OCI-LY7 (cell line): ENCODE measurements around the gene NMRK2. TPM values are rescaled to one million over a fixed set of nuclear protein-coding genes. Genes with fewer than 3 reads are reported as not detected.

Experiments used
- BruUV-seq: library from RNA; stranded (reverse); fragments of 400-500 nt; replicated peaks from 2 replicates; lab custom pipeline; 2021; lab: Mats Ljungman, UMichigan
- CTCF ChIA-PET: fragments of 300-600 bp; sonication (Branson Sonifier 250); formaldehyde crosslinking; loops from one replicate; lab custom pipeline; 2022; ENCODE audit warnings: antibody characterized with exemption; ENCODE audit not compliant: unreplicated experiment; lab: Charles Lee
- POLR2A ChIA-PET: fragments of 300-600 bp; sonication (Branson Sonifier 250); formaldehyde crosslinking; loops from one replicate; lab custom pipeline; 2022; ENCODE audit warnings: antibody characterized with exemption; lab: Charles Lee
- DNase-seq: peaks from one replicate; pipeline ENCODE4 v3.0.0-alpha.2; 2015; ENCODE audit warnings: low spot score
- H2AFZ ChIP-seq: fragments of 200-600 bp; sonication (generic), shearing (Covaris generic); 2 replicates; pipeline ENCODE4 v1.6.1; 2014; ENCODE audit warnings: mild to moderate bottlenecking, antibody characterized with exemption, low read length, moderate library complexity
- H3K27ac ChIP-seq: fragments of 200-600 bp; sonication (generic); 2 replicates; pipeline ENCODE4 v1.5.1; 2014; ENCODE audit warnings: mixed run types, low read depth, mild to moderate bottlenecking, moderate library complexity, low read length, inconsistent platforms; ENCODE audit not compliant: poor library complexity, severe bottlenecking
- H3K36me3 ChIP-seq: fragments of 200-600 bp; sonication (generic); 2 replicates; pipeline ENCODE4 v1.6.1; 2014; ENCODE audit warnings: mild to moderate bottlenecking, antibody characterized with exemption, low read length, moderate library complexity, mixed read lengths; ENCODE audit not compliant: insufficient read depth
- H3K4me1 ChIP-seq: fragments of 200-600 bp; sonication (generic); 2 replicates; pipeline ENCODE4 v1.5.1; 2014; ENCODE audit warnings: mild to moderate bottlenecking, low read length; ENCODE audit not compliant: insufficient read depth, poor library complexity, severe bottlenecking
- H3K4me2 ChIP-seq: fragments of 200-600 bp; sonication (generic); 2 replicates; pipeline ENCODE4 v1.6.1; 2014; ENCODE audit warnings: mild to moderate bottlenecking, low read length
- H3K4me3 ChIP-seq: fragments of 200-600 bp; sonication (generic); 2 replicates; pipeline ENCODE4 v1.5.1; 2014; ENCODE audit warnings: mild to moderate bottlenecking, low read depth, low read length; ENCODE audit not compliant: poor library complexity, severe bottlenecking
- H3K79me2 ChIP-seq: fragments of 200-600 bp; sonication (generic); 2 replicates; pipeline ENCODE4 v1.6.1; 2016; ENCODE audit warnings: low read depth, mild to moderate bottlenecking, low read length, moderate library complexity, mixed read lengths; ENCODE audit not compliant: insufficient read depth
- H3K9me2 ChIP-seq: fragments of 200-600 bp; sonication (generic); 2 replicates; pipeline ENCODE4 v1.6.1; 2016; ENCODE audit warnings: mild to moderate bottlenecking, low read length, mixed read lengths; ENCODE audit not compliant: insufficient read depth
- H3K9me3 ChIP-seq: fragments of 200-600 bp; sonication (generic); 2 replicates; pipeline ENCODE4 v1.6.1; 2014; ENCODE audit warnings: mild to moderate bottlenecking, mixed run types, low read length, mixed read lengths
- H4K20me1 ChIP-seq: fragments of 200-600 bp; sonication (generic); 2 replicates; pipeline ENCODE4 v1.6.1; 2014; ENCODE audit warnings: mild to moderate bottlenecking, antibody characterized with exemption, low read length, moderate library complexity, mixed read lengths; ENCODE audit not compliant: insufficient read depth
- CTCF ChIP-seq: fragments of 200-600 bp; sonication (generic); conservative IDR thresholded peaks from 2 replicates; pipeline ENCODE4 v1.5.1; 2014; ENCODE audit warnings: mild to moderate bottlenecking, antibody characterized with exemption, low read length, moderate library complexity, mixed read lengths
- EZH2phosphoT487 ChIP-seq: fragments of 200-600 bp; sonication (generic); IDR thresholded peaks from 2 replicates; pipeline ENCODE4 v1.6.1; 2018; ENCODE audit warnings: low read depth, borderline replicate concordance, mild to moderate bottlenecking, mixed run types, antibody characterized with exemption, low read length, moderate library complexity, mixed read lengths
- intact Hi-C: fragments of 100-400 bp; cut with micrococcal nuclease; formaldehyde crosslinking; loops from one replicate; pipeline ENCODE4 v1.10.0; 2022; ENCODE audit not compliant: unreplicated experiment
- total RNA-seq, 2 experiments: library from RNA; depleted of rRNA in 1 of 2; stranded (reverse); fragments of >200 nt in 1 of 2; shearing (Covaris generic) in 1 of 2; gene quantifications; 2 replicates each; pipeline ENCODE4 v1.2.3, GENCODE V29; 2014 to 2022

NMRK2 gene
- total RNA-seq, 2 experiments from 2014 or later: not detected

GRCh38 chr19:3923096-3923758, 9.6 kb upstream of the NMRK2 start:
- ChIA-PET POLR2A (no interaction called here), CTCF (no interaction called here)
- BruUV-seq: no TSS peak
- no peaks in the 10 kb centered on the region for H4K20me1 ChIP-seq
- no peaks in the 10 kb centered on the region for H3K9me2 ChIP-seq
- H2AFZ ChIP-seq: no peak overlapping the region
- no peak overlapping the region for H3K27ac ChIP-seq
- H3K9me3 ChIP-seq: 0 out of 2 replicates have a peak, but pooled peaks cover 3% of the 10 kb centered on the region
- H3K4me3 ChIP-seq: no peak overlapping the region
- TF ChIP-seq EZH2phosphoT487 (no peak), CTCF (no peak)
- H3K36me3 ChIP-seq: no peaks in the 10 kb centered on the region
- no peak overlapping the region for H3K4me2 ChIP-seq
- H3K4me1 ChIP-seq: no peaks in the 10 kb centered on the region
- no peak for DNase-seq
- intact Hi-C loops: no loop called here
- no peaks in the 10 kb centered on the region for H3K79me2 ChIP-seq

- no peak overlapping the region for H3K4me3 ChIP-seq
- H3K27ac ChIP-seq: no peak overlapping the region
- DNase-seq: no peak
- no peak overlapping the region for H2AFZ ChIP-seq
- no peaks in the 10 kb centered on the region for H3K79me2 ChIP-seq
- no peak overlapping the region for H3K4me2 ChIP-seq
- TF ChIP-seq CTCF (no peak), EZH2phosphoT487 (no peak)
- intact Hi-C loops: no loop called here
- POLR2A ChIA-PET: no interaction called here
- H3K4me1 ChIP-seq: no peaks in the 10 kb centered on the region
- BruUV-seq: no TSS peak
- no peaks in the 10 kb centered on the region for H3K36me3 ChIP-seq
- H3K9me2 ChIP-seq: no peaks in the 10 kb centered on the region
- H3K9me3 ChIP-seq: 0 out of 2 replicates have a peak, but pooled peaks cover 3% of the 10 kb centered on the region
- no peaks in the 10 kb centered on the region for H4K20me1 ChIP-seq
- CTCF ChIA-PET: no interaction called here
Measured at GRCh38 chr19:3923912-3924311, 9.0 kb upstream of the NMRK2 start.

- DNase-seq: no peak
- no peaks in the 10 kb centered on the region for H3K9me3 ChIP-seq
- H3K27ac ChIP-seq: no peak overlapping the region
- no peaks in the 10 kb centered on the region for H3K4me1 ChIP-seq
- no peak for TF ChIP-seq CTCF
- TF ChIP-seq EZH2phosphoT487: no peak
- no peaks in the 10 kb centered on the region for H4K20me1 ChIP-seq
- H3K79me2 ChIP-seq: no peaks in the 10 kb centered on the region
- ChIA-PET CTCF (no interaction called here), POLR2A (no interaction called here)
- H3K36me3 ChIP-seq: no peaks in the 10 kb centered on the region
- H2AFZ ChIP-seq: no peak overlapping the region
- intact Hi-C loops: no loop called here
- H3K4me2 ChIP-seq: no peak overlapping the region
- no TSS peak for BruUV-seq
- H3K9me2 ChIP-seq: no peaks in the 10 kb centered on the region
- H3K4me3 ChIP-seq: no peak overlapping the region
Measured at GRCh38 chr19:3931041-3931440, 1.8 kb upstream of the NMRK2 start.
